H1 (cell line): ENCODE results near the gene CDC42SE2.

Experiments used
- BRCA1 ChIP-seq: IDR thresholded peaks from 2 replicates; pipeline ENCODE4 v1.6.1; 2012; ENCODE audit warnings: low read depth, low read length, improper control_type of control experiment
- CBX5 ChIP-seq: fragments of 300-800, 300-1000 bp; sonication (generic); IDR thresholded peaks from 2 replicates; pipeline ENCODE4 v1.7.1; 2016; ENCODE audit warnings: antibody characterized with exemption, low read length, low read depth
- CTCF ChIP-seq, 3 experiments: IDR thresholded peaks; 1 replicate in 2 of 3; 2 replicates in 1 of 3; pipeline versions ENCODE4 v1.5.1 to v1.6.1; 2011; ENCODE audit warnings: low read length in 3 of 3, mild to moderate bottlenecking in 3 of 3, inconsistent platforms in 2 of 3, low read depth in 1 of 3, moderate library complexity in 1 of 3; ENCODE audit not compliant: insufficient read depth in 1 of 3; ENCODE audit errors: control extremely low read depth in 1 of 3
- GABPA ChIP-seq: IDR thresholded peaks from 2 replicates; pipeline ENCODE4 v1.6.1; 2011; ENCODE audit warnings: mild to moderate bottlenecking, low read length, moderate library complexity, borderline replicate concordance; ENCODE audit not compliant: insufficient read depth
- JUN ChIP-seq: IDR thresholded peaks from 2 replicates; pipeline ENCODE4 v1.6.1; 2011; ENCODE audit warnings: low read depth, mild to moderate bottlenecking, improper control_type of control experiment, low read length
- JUND ChIP-seq: IDR thresholded peaks from 2 replicates; pipeline ENCODE4 v1.6.1; 2011; ENCODE audit warnings: mild to moderate bottlenecking, improper control_type of control experiment, low read length
- POLR2A ChIP-seq, 2 experiments: IDR thresholded peaks; 1 replicate in 1 of 2; 2 replicates in 1 of 2; pipeline ENCODE4 v1.6.1; 2011; ENCODE audit warnings: low read depth in 2 of 2, low read length in 2 of 2, mild to moderate bottlenecking in 2 of 2; ENCODE audit errors: control extremely low read depth in 1 of 2
- POLR2AphosphoS5 ChIP-seq: IDR thresholded peaks from 2 replicates; pipeline ENCODE4 v1.6.1; 2011; ENCODE audit warnings: low read depth, low read length
- SP4 ChIP-seq: IDR thresholded peaks from 2 replicates; pipeline ENCODE4 v1.6.1; 2012; ENCODE audit warnings: low read length, inconsistent platforms
- TEAD4 ChIP-seq: IDR thresholded peaks from 2 replicates; pipeline ENCODE4 v1.6.1; 2012; ENCODE audit warnings: low read depth, low read length, inconsistent platforms, mixed read lengths

GRCh38 chr5:131230406-131230805, 33.4 kb upstream of the CDC42SE2 start:
- TF ChIP-seq CTCF (IDR thresholded peaks at IDR 0.05; ENCODE audit: control extremely low read depth in 1 of 3, insufficient read depth in 1 of 3, low read depth in 1 of 3, low read length in 3 of 3) (no peak), CBX5 (no peak), GABPA (no peak), POLR2A (IDR thresholded peaks at IDR 0.05; ENCODE audit: control extremely low read depth in 1 of 2, low read depth in 2 of 2, low read length in 2 of 2) (no peak), JUND (no peak), POLR2AphosphoS5 (no peak), JUN (no peak), SP4 (no peak), BRCA1 (no peak), TEAD4 (no peak)
